Activated naive CD4-positive, alpha-beta T cell treated with anti-CD3 and anti-CD28 coated beads, Interleukin-2, amount 50 U/mL, for 72 hours (primary cell): ENCODE measurements around the gene PCLO. TPM values are rescaled to one million over a fixed set of nuclear protein-coding genes. Genes with fewer than 3 reads are reported as not detected.

Experiments used
- ATAC-seq, 2 donors: fragments of 150-1000 bp; cut with Tn5 transposase; 2 replicates each; pipeline ENCODE4 v1.10.0; 2021; ENCODE audit warnings: mild to moderate bottlenecking in 2 of 2, moderate library complexity in 2 of 2
- DNase-seq, 2 donors: peaks; one replicate each; pipeline ENCODE4 v3.0.0; 2021 to 2022; ENCODE audit warnings: low spot score in 2 of 2
- H3K27ac Mint-ChIP-seq, 2 donors: one replicate each; pipeline ENCODE4 v1.8.0; 2022; ENCODE audit warnings: mild to moderate bottlenecking in 2 of 2, mixed read lengths in 2 of 2
- H3K36me3 Mint-ChIP-seq, 2 donors: one replicate each; pipeline ENCODE4 v1.8.0; 2022; ENCODE audit warnings: mixed read lengths in 2 of 2
- H3K9me3 Mint-ChIP-seq, 2 donors: one replicate each; pipeline ENCODE4 v1.8.0; 2022; ENCODE audit warnings: mixed read lengths in 2 of 2
- total RNA-seq, 2 donors: library from RNA; stranded (reverse); gene quantifications; one replicate each; pipeline ENCODE4 v1.2.3, GENCODE V29; 2022

Gene PCLO
- total RNA-seq, 2 donors from 2014 or later: 0.02 TPM; not detected in 1

GRCh38 chr7:83149466-83149865 is 13.2 kb downstream of the PCLO start:
- Mint-ChIP-seq H3K27ac (no peak overlapping the region), H3K9me3 (peaks cover 6 to 13% of the 10 kb centered on the region in 2 donors), H3K36me3 (no peaks in the 10 kb centered on the region)
- DNase-seq (no peak), ATAC-seq (no peak)

- no peak overlapping the region for H3K27ac Mint-ChIP-seq
- no peaks in the 10 kb centered on the region for H3K36me3 Mint-ChIP-seq
- no peak for DNase-seq
- peaks cover 6 to 13% of the 10 kb centered on the region in 2 donors for H3K9me3 Mint-ChIP-seq
- no peak for ATAC-seq
These were observed 13.9 kb downstream of the PCLO start for GRCh38 chr7:83148776-83149175.

GRCh38 chr7:83143107-83143506 is 19.6 kb downstream of the PCLO start:
- Mint-ChIP-seq H3K27ac (no peak overlapping the region), H3K9me3 (peaks cover 0 to 11% of the 10 kb centered on the region in 2 donors), H3K36me3 (no peaks in the 10 kb centered on the region)
- DNase-seq: no peak
- ATAC-seq: no peak

- ATAC-seq (no peak), DNase-seq (no peak)
- Mint-ChIP-seq H3K36me3 (no peaks in the 10 kb centered on the region), H3K9me3 (peaks cover 0 to 11% of the 10 kb centered on the region in 2 donors), H3K27ac (no peak overlapping the region)
These were observed 20.3 kb downstream of the PCLO start for GRCh38 chr7:83142365-83142764.

GRCh38 chr7:83141927-83142326 is 20.8 kb downstream of the PCLO start:
- H3K27ac Mint-ChIP-seq: no peak overlapping the region
- no peaks in the 10 kb centered on the region for H3K36me3 Mint-ChIP-seq
- DNase-seq: no peak
- ATAC-seq: no peak
- H3K9me3 Mint-ChIP-seq: peaks cover 0 to 11% of the 10 kb centered on the region in 2 donors

GRCh38 chr7:83130623-83131545 is 31.8 kb downstream of the PCLO start:
- ATAC-seq (no peak), DNase-seq (no peak)
- Mint-ChIP-seq H3K27ac (no peak overlapping the region), H3K9me3 (peaks cover 2 to 6% of the 10 kb centered on the region in 2 donors), H3K36me3 (no peaks in the 10 kb centered on the region)

GRCh38 chr7:83130191-83130590 is 32.5 kb downstream of the PCLO start:
- Mint-ChIP-seq H3K9me3 (peaks cover 4 to 9% of the 10 kb centered on the region in 2 donors), H3K27ac (no peak overlapping the region), H3K36me3 (no peaks in the 10 kb centered on the region)
- DNase-seq: no peak
- ATAC-seq: no peak

GRCh38 chr7:83119494-83119893 is 43.2 kb downstream of the PCLO start:
- DNase-seq (no peak), ATAC-seq (no peak)
- peaks cover 17 to 22% of the 10 kb centered on the region in 2 donors for H3K9me3 Mint-ChIP-seq
- no peak overlapping the region for H3K27ac Mint-ChIP-seq
- H3K36me3 Mint-ChIP-seq: peaks cover 0 to 5% of the 10 kb centered on the region in 2 donors

- DNase-seq: no peak
- Mint-ChIP-seq H3K9me3 (peaks cover 19 to 26% of the 10 kb centered on the region in 2 donors), H3K36me3 (peaks cover 0 to 5% of the 10 kb centered on the region in 2 donors), H3K27ac (no peak overlapping the region)
- no peak for ATAC-seq
These were observed 43.7 kb downstream of the PCLO start for GRCh38 chr7:83119026-83119382.

GRCh38 chr7:83118347-83119025 is 44.2 kb downstream of the PCLO start:
- Mint-ChIP-seq H3K27ac (no peak overlapping the region), H3K36me3 (peaks cover 0 to 5% of the 10 kb centered on the region in 2 donors), H3K9me3 (peaks cover 20 to 25% of the 10 kb centered on the region in 2 donors)
- ATAC-seq: no peak
- DNase-seq: no peak

GRCh38 chr7:83117466-83117865 is 45.2 kb downstream of the PCLO start:
- Mint-ChIP-seq H3K9me3 (peaks cover 20 to 23% of the 10 kb centered on the region in 2 donors), H3K36me3 (peaks cover 0 to 5% of the 10 kb centered on the region in 2 donors), H3K27ac (no peak overlapping the region)
- ATAC-seq: no peak
- DNase-seq: no peak

- H3K9me3 Mint-ChIP-seq: peaks cover 4 to 5% of the 10 kb centered on the region in 2 donors
- DNase-seq (no peak), ATAC-seq (no peak)
- no peaks in the 10 kb centered on the region for H3K36me3 Mint-ChIP-seq
- no peak overlapping the region for H3K27ac Mint-ChIP-seq
These were observed 51.3 kb downstream of the PCLO start for GRCh38 chr7:83111391-83111790.

- Mint-ChIP-seq H3K36me3 (no peaks in the 10 kb centered on the region), H3K27ac (no peak overlapping the region), H3K9me3 (peaks cover 4% of the 10 kb centered on the region in 2 donors)
- DNase-seq: no peak
- no peak for ATAC-seq
These were observed 53.3 kb downstream of the PCLO start for GRCh38 chr7:83109352-83109751.

- DNase-seq (no peak), ATAC-seq (no peak)
- Mint-ChIP-seq H3K36me3 (no peaks in the 10 kb centered on the region), H3K27ac (no peak overlapping the region), H3K9me3 (no peaks in the 10 kb centered on the region)
These were observed 56.7 kb downstream of the PCLO start for GRCh38 chr7:83105948-83106347.

GRCh38 chr7:83105063-83105462 is 57.6 kb downstream of the PCLO start:
- H3K27ac Mint-ChIP-seq: no peak overlapping the region
- DNase-seq (no peak), ATAC-seq (no peak)
- no peaks in the 10 kb centered on the region for H3K36me3 Mint-ChIP-seq
- no peaks in the 10 kb centered on the region for H3K9me3 Mint-ChIP-seq

GRCh38 chr7:83101530-83101929 is 61.2 kb downstream of the PCLO start:
- H3K27ac Mint-ChIP-seq: no peak overlapping the region
- no peaks in the 10 kb centered on the region for H3K36me3 Mint-ChIP-seq
- peaks cover 0 to 6% of the 10 kb centered on the region in 2 donors for H3K9me3 Mint-ChIP-seq
- DNase-seq (no peak), ATAC-seq (no peak)

GRCh38 chr7:83096065-83096580 is 66.6 kb downstream of the PCLO start:
- DNase-seq (no peak), ATAC-seq (no peak)
- H3K36me3 Mint-ChIP-seq: no peaks in the 10 kb centered on the region
- H3K9me3 Mint-ChIP-seq: peaks cover 5 to 13% of the 10 kb centered on the region in 2 donors
- peak overlapping the region in 1 of 2 donors; percentile 50 for H3K27ac Mint-ChIP-seq
